Measurements from ENCODE around the gene CADPS. TPM values are rescaled to one million over a fixed set of nuclear protein-coding genes. Genes with fewer than 3 reads are reported as not detected.

CADPS gene
- polyA plus RNA-seq, 1 donor from 2014 or later = 118 TPM

DNA sequence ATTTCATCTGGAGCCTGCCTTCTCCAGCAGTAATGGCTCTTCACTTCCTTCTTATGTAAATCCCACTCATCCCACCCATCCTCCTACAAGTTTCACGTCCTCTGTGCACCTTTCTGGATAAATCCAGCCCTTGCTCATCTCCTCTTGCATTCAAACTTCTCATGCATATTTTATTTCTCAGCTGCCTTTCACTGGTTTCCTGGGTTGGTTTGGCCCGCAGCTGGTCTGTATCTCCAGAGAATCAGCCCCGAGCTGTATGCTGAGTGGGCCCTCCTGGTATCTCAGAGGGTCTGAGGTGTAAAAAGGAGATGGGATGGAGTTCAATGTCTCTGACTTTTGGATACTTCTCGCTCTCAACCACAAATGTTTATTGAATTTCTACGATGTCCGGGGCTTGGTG lies 253.3 kb downstream of the CADPS start:
- TF ChIP-seq EZH2 (IDR thresholded peaks at IDR 0.05; ENCODE audit: borderline replicate concordance, insufficient read depth, low read length, poor library complexity, severe bottlenecking) (no peak), SMC3 (conservative IDR thresholded peaks at IDR 0.05; ENCODE audit: poor library complexity) (no peak), TAF1 (IDR thresholded peaks at IDR 0.05; ENCODE audit: low read depth) (no peak)
- H3K9ac ChIP-seq (ENCODE audit: low read length) = no peak overlapping the region
- no peak overlapping the region for H2AFZ ChIP-seq (ENCODE audit: low read depth, low read length)
- no peaks in the 10 kb centered on the region for H3K79me2 ChIP-seq (replicated peaks; ENCODE audit: insufficient read depth, low read length)
- H3K36me3 ChIP-seq (ENCODE audit: insufficient read depth, low read length) = no peaks in the 10 kb centered on the region
- H3K9me3 ChIP-seq (ENCODE audit: low read length) = no peaks in the 10 kb centered on the region
- H3K4me3 ChIP-seq (ENCODE audit: low read length) = no peak overlapping the region
- H3K27me3 ChIP-seq (ENCODE audit: insufficient read depth, low read depth, low read length) = no peaks in the 10 kb centered on the region
- H4K20me1 ChIP-seq (ENCODE audit: insufficient read depth) = no peaks in the 10 kb centered on the region
- H3K9me2 ChIP-seq (ENCODE audit: insufficient read depth, low read length) = no peaks in the 10 kb centered on the region
- no peaks in the 10 kb centered on the region for H3F3A ChIP-seq (ENCODE audit: insufficient read depth, low read length, poor library complexity, severe bottlenecking)
- no peak overlapping the region for H3K4me2 ChIP-seq (ENCODE audit: low read length)
- H3K27ac ChIP-seq (ENCODE audit: low read length) = no peak overlapping the region

DNA sequence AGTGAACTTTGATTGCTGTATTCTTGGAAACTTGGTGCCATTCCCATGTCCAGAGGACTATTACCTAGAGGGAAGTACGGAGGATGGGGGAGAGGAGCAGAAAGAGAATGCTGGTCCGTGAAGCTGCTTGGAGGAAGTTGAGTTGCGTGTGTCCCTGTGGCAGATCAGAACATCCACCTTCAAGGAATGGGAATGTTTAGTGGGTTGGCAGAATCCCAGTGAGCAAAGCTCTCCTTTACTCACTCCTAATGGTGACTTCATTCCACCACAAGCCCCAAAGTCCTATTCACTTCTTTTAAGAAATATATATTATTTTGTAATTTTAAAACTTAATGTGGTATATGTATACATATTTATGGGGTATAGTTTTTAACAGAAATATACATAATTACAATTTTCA lies 254.0 kb downstream of the CADPS start:
- no peaks in the 10 kb centered on the region for H3K79me2 ChIP-seq (replicated peaks; ENCODE audit: insufficient read depth, low read length)
- TF ChIP-seq EZH2 (IDR thresholded peaks at IDR 0.05; ENCODE audit: borderline replicate concordance, insufficient read depth, low read length, poor library complexity, severe bottlenecking) (no peak), EP300 (conservative IDR thresholded peaks at IDR 0.05; ENCODE audit: poor library complexity, severe bottlenecking) (no peak), POLR2AphosphoS5 (IDR thresholded peaks at IDR 0.05) (no peak), TAF1 (IDR thresholded peaks at IDR 0.05; ENCODE audit: low read depth) (no peak), SMC3 (conservative IDR thresholded peaks at IDR 0.05; ENCODE audit: poor library complexity) (no peak), MXI1 (conservative IDR thresholded peaks at IDR 0.05; ENCODE audit: poor library complexity, severe bottlenecking) (no peak), RAD21 (conservative IDR thresholded peaks at IDR 0.05) (no peak)
- TF ChIP-seq, protein P1, sequence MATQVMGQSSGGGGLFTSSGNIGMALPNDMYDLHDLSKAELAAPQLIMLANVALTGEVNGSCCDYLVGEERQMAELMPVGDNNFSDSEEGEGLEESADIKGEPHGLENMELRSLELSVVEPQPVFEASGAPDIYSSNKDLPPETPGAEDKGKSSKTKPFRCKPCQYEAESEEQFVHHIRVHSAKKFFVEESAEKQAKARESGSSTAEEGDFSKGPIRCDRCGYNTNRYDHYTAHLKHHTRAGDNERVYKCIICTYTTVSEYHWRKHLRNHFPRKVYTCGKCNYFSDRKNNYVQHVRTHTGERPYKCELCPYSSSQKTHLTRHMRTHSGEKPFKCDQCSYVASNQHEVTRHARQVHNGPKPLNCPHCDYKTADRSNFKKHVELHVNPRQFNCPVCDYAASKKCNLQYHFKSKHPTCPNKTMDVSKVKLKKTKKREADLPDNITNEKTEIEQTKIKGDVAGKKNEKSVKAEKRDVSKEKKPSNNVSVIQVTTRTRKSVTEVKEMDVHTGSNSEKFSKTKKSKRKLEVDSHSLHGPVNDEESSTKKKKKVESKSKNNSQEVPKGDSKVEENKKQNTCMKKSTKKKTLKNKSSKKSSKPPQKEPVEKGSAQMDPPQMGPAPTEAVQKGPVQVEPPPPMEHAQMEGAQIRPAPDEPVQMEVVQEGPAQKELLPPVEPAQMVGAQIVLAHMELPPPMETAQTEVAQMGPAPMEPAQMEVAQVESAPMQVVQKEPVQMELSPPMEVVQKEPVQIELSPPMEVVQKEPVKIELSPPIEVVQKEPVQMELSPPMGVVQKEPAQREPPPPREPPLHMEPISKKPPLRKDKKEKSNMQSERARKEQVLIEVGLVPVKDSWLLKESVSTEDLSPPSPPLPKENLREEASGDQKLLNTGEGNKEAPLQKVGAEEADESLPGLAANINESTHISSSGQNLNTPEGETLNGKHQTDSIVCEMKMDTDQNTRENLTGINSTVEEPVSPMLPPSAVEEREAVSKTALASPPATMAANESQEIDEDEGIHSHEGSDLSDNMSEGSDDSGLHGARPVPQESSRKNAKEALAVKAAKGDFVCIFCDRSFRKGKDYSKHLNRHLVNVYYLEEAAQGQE (IDR thresholded peaks at IDR 0.05; ENCODE audit: borderline replicate concordance) = no peak
- TF ChIP-seq, protein P2, sequence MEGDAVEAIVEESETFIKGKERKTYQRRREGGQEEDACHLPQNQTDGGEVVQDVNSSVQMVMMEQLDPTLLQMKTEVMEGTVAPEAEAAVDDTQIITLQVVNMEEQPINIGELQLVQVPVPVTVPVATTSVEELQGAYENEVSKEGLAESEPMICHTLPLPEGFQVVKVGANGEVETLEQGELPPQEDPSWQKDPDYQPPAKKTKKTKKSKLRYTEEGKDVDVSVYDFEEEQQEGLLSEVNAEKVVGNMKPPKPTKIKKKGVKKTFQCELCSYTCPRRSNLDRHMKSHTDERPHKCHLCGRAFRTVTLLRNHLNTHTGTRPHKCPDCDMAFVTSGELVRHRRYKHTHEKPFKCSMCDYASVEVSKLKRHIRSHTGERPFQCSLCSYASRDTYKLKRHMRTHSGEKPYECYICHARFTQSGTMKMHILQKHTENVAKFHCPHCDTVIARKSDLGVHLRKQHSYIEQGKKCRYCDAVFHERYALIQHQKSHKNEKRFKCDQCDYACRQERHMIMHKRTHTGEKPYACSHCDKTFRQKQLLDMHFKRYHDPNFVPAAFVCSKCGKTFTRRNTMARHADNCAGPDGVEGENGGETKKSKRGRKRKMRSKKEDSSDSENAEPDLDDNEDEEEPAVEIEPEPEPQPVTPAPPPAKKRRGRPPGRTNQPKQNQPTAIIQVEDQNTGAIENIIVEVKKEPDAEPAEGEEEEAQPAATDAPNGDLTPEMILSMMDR (IDR thresholded peaks at IDR 0.05; ENCODE audit: poor library complexity, severe bottlenecking) = no peak
- no peaks in the 10 kb centered on the region for H3K9me3 ChIP-seq (ENCODE audit: low read length)
- no peaks in the 10 kb centered on the region for H3F3A ChIP-seq (ENCODE audit: insufficient read depth, low read length, poor library complexity, severe bottlenecking)
- H3K36me3 ChIP-seq (ENCODE audit: insufficient read depth, low read length) = no peaks in the 10 kb centered on the region
- no peak overlapping the region for H3K4me2 ChIP-seq (ENCODE audit: low read length)
- no peak overlapping the region for H2AFZ ChIP-seq (ENCODE audit: low read depth, low read length)
- H3K4me3 ChIP-seq (ENCODE audit: low read length) = no peak overlapping the region
- no peak overlapping the region for H3K27ac ChIP-seq (ENCODE audit: low read length)
- no peak overlapping the region for H3K9ac ChIP-seq (ENCODE audit: low read length)
- no peaks in the 10 kb centered on the region for H3K27me3 ChIP-seq (ENCODE audit: insufficient read depth, low read depth, low read length)
- no peaks in the 10 kb centered on the region for H3K9me2 ChIP-seq (ENCODE audit: insufficient read depth, low read length)
- no peaks in the 10 kb centered on the region for H4K20me1 ChIP-seq (ENCODE audit: insufficient read depth)

All from neural cell (in vitro differentiated cells).